ENCODE measurements around the gene TPSD1. TPM values are rescaled to one million over a fixed set of nuclear protein-coding genes. Genes with fewer than 3 reads are reported as not detected.

The TPSD1 gene
- total and polyA plus RNA-seq, 2 donors (not counting 1 experiment from before 2014, with no cell fraction given): not detected

- no peak overlapping the region for H3K4me3 ChIP-seq (ENCODE audit: control extremely low read depth in 1 of 5, extremely low read depth in 1 of 5, insufficient read depth in 1 of 5, low read depth in 2 of 5, low read length in 4 of 5)
- no peak overlapping the region for H3K4me2 ChIP-seq (replicated peaks; ENCODE audit: low read depth, low read length, poor library complexity, severe bottlenecking)
- Mint-ChIP-seq H3K9me3 (ENCODE audit: insufficient read depth) (no peaks in the 10 kb centered on the region), H3K4me3 (no peak overlapping the region), H3K4me1 (peaks cover 40% of the 10 kb centered on the region), H3K27me3 (peaks cover 7% of the 10 kb centered on the region), H3K27ac (no peak overlapping the region)
- peaks cover 0 to 3% (median 2%) of the 10 kb centered on the region in 4 experiments for H3K27me3 ChIP-seq (replicated peaks in 1 of 4; ENCODE audit: control extremely low read depth in 1 of 4, control insufficient read depth in 3 of 4, insufficient read depth in 4 of 4, low read length in 3 of 4)
- peaks cover 28 to 60% of the 10 kb centered on the region in 2 donors for H3K4me1 ChIP-seq (ENCODE audit: control insufficient read depth in 2 of 2, insufficient read depth in 2 of 2, low read length in 2 of 2)
- CTCF ChIA-PET: interaction anchor here (0.6 to 2.5 kb wide), 4 partner anchors 9 to 413 kb away, joined by 3 to 8 read pairs (median 5); no protein-coding TSS in a partner anchor
- no peaks in the 10 kb centered on the region for H4K20me1 ChIP-seq (ENCODE audit: control insufficient read depth, insufficient read depth, low read length, poor library complexity, severe bottlenecking)
- WGBS (ENCODE audit: insufficient coverage): 89% methylated on average over 26 of the region's 31 CpGs
- no peak overlapping the region for H3K9ac ChIP-seq (ENCODE audit: low read length)
- H3K36me3 ChIP-seq (replicated peaks in 1 of 2; ENCODE audit: control extremely low read depth in 1 of 2, control insufficient read depth in 1 of 2, extremely low read depth in 1 of 2, insufficient read depth in 2 of 2, low read length in 1 of 2): no peaks in the 10 kb centered on the region
- POLR2A ChIA-PET: interaction anchor here (0.6 kb wide), 1 partner anchor 27 kb away, joined by 5 read pairs; no protein-coding TSS in a partner anchor
- H3K9me3 ChIP-seq (ENCODE audit: control extremely low read depth in 1 of 3, control insufficient read depth in 2 of 3, insufficient read depth in 1 of 3, low read length in 2 of 3): no peaks in the 10 kb centered on the region
- ATAC-seq (ENCODE audit: low read depth) (no peak), DNase-seq (no peak)
- H3K79me2 ChIP-seq (ENCODE audit: control insufficient read depth, insufficient read depth, low read length): peaks cover 3% of the 10 kb centered on the region
- intact Hi-C loops (cut with micrococcal nuclease): no loop called here
- no peak overlapping the region for H3K27ac ChIP-seq (ENCODE audit: low read length in 2 of 2)
- no peak overlapping the region for H2AFZ ChIP-seq (ENCODE audit: insufficient read depth, low read depth, low read length, poor library complexity, severe bottlenecking)
- TF ChIP-seq CTCF (IDR thresholded peaks at IDR 0.05) (no peak), EZH2 (IDR thresholded peaks at IDR 0.05; ENCODE audit: borderline replicate concordance, insufficient read depth, low read depth, low read length, poor library complexity, severe bottlenecking) (no peak)
Observed at GRCh38 chr16:1299012-1299867, 43.4 kb downstream of the TPSD1 start.

GRCh38 chr16:1299868-1300203 is 44.0 kb downstream of the TPSD1 start:
- intact Hi-C loops (cut with micrococcal nuclease): loop anchor here (10.0 kb wide), 1 partner anchor 1725 kb away; the partner anchor contains the start of genes HCFC1R1, THOC6 and TNFRSF12A
- ATAC-seq (ENCODE audit: low read depth) (no peak), DNase-seq (no peak)
- Histone ChIP-seq H3K9ac (ENCODE audit: low read length) (no peak overlapping the region), H3K4me1 (ENCODE audit: control insufficient read depth in 2 of 2, insufficient read depth in 2 of 2, low read length in 2 of 2) (peaks cover 33 to 60% of the 10 kb centered on the region in 2 donors), H3K9me3 (ENCODE audit: control extremely low read depth in 1 of 3, control insufficient read depth in 2 of 3, insufficient read depth in 1 of 3, low read length in 2 of 3) (peaks cover 0 to 4% (median 0%) of the 10 kb centered on the region in 3 donors), H4K20me1 (ENCODE audit: control insufficient read depth, insufficient read depth, low read length, poor library complexity, severe bottlenecking) (no peaks in the 10 kb centered on the region), H3K4me2 (replicated peaks; ENCODE audit: low read depth, low read length, poor library complexity, severe bottlenecking) (no peak overlapping the region), H3K4me3 (ENCODE audit: control extremely low read depth in 1 of 5, extremely low read depth in 1 of 5, insufficient read depth in 1 of 5, low read depth in 2 of 5, low read length in 4 of 5) (no peak overlapping the region), H3K27ac (ENCODE audit: low read length in 2 of 2) (no peak overlapping the region), H2AFZ (ENCODE audit: insufficient read depth, low read depth, low read length, poor library complexity, severe bottlenecking) (no peak overlapping the region), H3K27me3 (replicated peaks in 1 of 4; ENCODE audit: control extremely low read depth in 1 of 4, control insufficient read depth in 3 of 4, insufficient read depth in 4 of 4, low read length in 3 of 4) (peaks cover 0 to 3% (median 0%) of the 10 kb centered on the region in 4 experiments), H3K79me2 (ENCODE audit: control insufficient read depth, insufficient read depth, low read length) (peaks cover 3% of the 10 kb centered on the region), H3K36me3 (replicated peaks in 1 of 2; ENCODE audit: control extremely low read depth in 1 of 2, control insufficient read depth in 1 of 2, extremely low read depth in 1 of 2, insufficient read depth in 2 of 2, low read length in 1 of 2) (no peaks in the 10 kb centered on the region)
- Mint-ChIP-seq H3K4me1 (peaks cover 40% of the 10 kb centered on the region), H3K9me3 (ENCODE audit: insufficient read depth) (no peaks in the 10 kb centered on the region), H3K4me3 (no peak overlapping the region), H3K27me3 (peaks cover 7% of the 10 kb centered on the region), H3K27ac (no peak overlapping the region)
- TF ChIP-seq CTCF (IDR thresholded peaks at IDR 0.05) (no peak), EZH2 (IDR thresholded peaks at IDR 0.05; ENCODE audit: borderline replicate concordance, insufficient read depth, low read depth, low read length, poor library complexity, severe bottlenecking) (no peak)
- CTCF ChIA-PET: interaction anchor here (0.5 to 2.5 kb wide), 7 partner anchors 10 to 1255 kb away, joined by 3 to 8 read pairs (median 3); no protein-coding TSS in a partner anchor
- 85% methylated on average over 6 of the region's 12 CpGs for WGBS (ENCODE audit: insufficient coverage)
- POLR2A ChIA-PET: interaction anchor here (0.6 kb wide), 1 partner anchor 27 kb away, joined by 5 read pairs; no protein-coding TSS in a partner anchor
